Fibroblast of lung (primary cell): ENCODE measurements around the gene MAPT.

Experiments used
- EZH2 ChIP-seq: IDR thresholded peaks from 2 replicates; pipeline ENCODE4 v1.5.1; 2012; ENCODE audit warnings: low read length, control low read depth, mild to moderate bottlenecking; ENCODE audit errors: missing control alignments
- TF ChIP-seq, protein P1 (sequence below), 2 donors: IDR thresholded peaks in 1 of 2; conservative IDR thresholded peaks in 1 of 2; 1 replicate in 1 of 2; 2 replicates in 1 of 2; pipeline ENCODE4 v1.5.1; 2011 to 2012; ENCODE audit warnings: low read length in 2 of 2, control low read depth in 1 of 2, inconsistent platforms in 1 of 2, low read depth in 1 of 2, mild to moderate bottlenecking in 1 of 2

DNA sequence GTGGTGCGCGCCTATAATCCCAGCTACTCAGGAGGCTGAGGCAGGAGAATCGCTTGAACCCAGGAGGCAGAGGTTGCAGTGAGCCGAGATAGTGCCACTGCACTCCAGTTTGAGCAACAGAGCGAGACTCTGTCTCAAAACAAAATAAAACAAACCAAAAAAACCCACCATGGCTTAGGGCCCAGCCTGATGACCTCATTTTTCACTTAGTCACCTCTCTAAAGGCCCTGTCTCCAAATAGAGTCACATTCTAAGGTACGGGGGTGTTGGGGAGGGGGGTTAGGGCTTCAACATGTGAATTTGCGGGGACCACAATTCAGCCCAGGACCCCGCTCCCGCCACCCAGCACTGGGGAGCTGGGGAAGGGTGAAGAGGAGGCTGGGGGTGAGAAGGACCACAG lies 103.3 kb downstream of the MAPT start:
- TF ChIP-seq, protein P1, sequence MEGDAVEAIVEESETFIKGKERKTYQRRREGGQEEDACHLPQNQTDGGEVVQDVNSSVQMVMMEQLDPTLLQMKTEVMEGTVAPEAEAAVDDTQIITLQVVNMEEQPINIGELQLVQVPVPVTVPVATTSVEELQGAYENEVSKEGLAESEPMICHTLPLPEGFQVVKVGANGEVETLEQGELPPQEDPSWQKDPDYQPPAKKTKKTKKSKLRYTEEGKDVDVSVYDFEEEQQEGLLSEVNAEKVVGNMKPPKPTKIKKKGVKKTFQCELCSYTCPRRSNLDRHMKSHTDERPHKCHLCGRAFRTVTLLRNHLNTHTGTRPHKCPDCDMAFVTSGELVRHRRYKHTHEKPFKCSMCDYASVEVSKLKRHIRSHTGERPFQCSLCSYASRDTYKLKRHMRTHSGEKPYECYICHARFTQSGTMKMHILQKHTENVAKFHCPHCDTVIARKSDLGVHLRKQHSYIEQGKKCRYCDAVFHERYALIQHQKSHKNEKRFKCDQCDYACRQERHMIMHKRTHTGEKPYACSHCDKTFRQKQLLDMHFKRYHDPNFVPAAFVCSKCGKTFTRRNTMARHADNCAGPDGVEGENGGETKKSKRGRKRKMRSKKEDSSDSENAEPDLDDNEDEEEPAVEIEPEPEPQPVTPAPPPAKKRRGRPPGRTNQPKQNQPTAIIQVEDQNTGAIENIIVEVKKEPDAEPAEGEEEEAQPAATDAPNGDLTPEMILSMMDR (conservative IDR thresholded peaks at IDR 0.05 in 1 of 2, IDR thresholded peaks at IDR 0.05 in 1 of 2; ENCODE audit: low read depth in 1 of 2, low read length in 2 of 2) = no peak
- TF ChIP-seq EZH2 = no peak
